HCT116 (cell line): ENCODE results near the gene OSTF1. TPM values are rescaled to one million over a fixed set of nuclear protein-coding genes. Genes with fewer than 3 reads are reported as not detected.

Source experiments
- ATAC-seq: fragments of 200-7000 bp; cut with Tn5 transposase; 2 replicates; pipeline ENCODE4 v1.9.1; 2020; ENCODE audit warnings: mild to moderate bottlenecking, moderate library complexity
- BruUV-seq: library from RNA; stranded (reverse); fragments of 400-500 nt; replicated peaks from 2 replicates; lab custom pipeline; 2021; lab: Mats Ljungman, UMichigan
- CTCF ChIA-PET: fragments of 300-600 bp; sonication (Branson Sonifier 250); formaldehyde crosslinking; loops from one replicate; lab custom pipeline; 2021; ENCODE audit warnings: antibody characterized with exemption; lab: Charles Lee
- POLR2A ChIA-PET: fragments of 300-600, 350-600 bp; sonication (Branson Sonifier 250); formaldehyde crosslinking; loops from one replicate; lab custom pipeline; 2021; ENCODE audit warnings: antibody characterized with exemption; lab: Charles Lee
- RAD21 ChIA-PET, 2 experiments: fragments of 300-600 bp; sonication (Branson Sonifier 250); formaldehyde crosslinking; loops; one replicate each; lab custom pipeline; 2023; ENCODE audit warnings: low total read pairs in 2 of 2; ENCODE audit not compliant: uncharacterized antibody in 2 of 2, unreplicated experiment in 2 of 2, low non-redundant PET in 1 of 2; lab: Charles Lee
- DNase-seq: peaks from one replicate; pipeline ENCODE4 v3.0.0-alpha.2; 2010; ENCODE audit warnings: low read depth, low spot score
- H2AFZ ChIP-seq: fragments of 200-600 bp; shearing (Covaris generic), sonication (generic); 2 replicates; pipeline ENCODE4 v1.6.1; 2017; ENCODE audit warnings: low read depth, mixed run types, mixed read lengths, antibody characterized with exemption, low read length; ENCODE audit not compliant: poor library complexity, severe bottlenecking
- H3K27ac ChIP-seq: 2 replicates; pipeline ENCODE4 v1.5.1; 2012; ENCODE audit warnings: low read depth, low read length
- H3K27me3 ChIP-seq: fragments of 200-600 bp; sonication (generic); 2 replicates; pipeline ENCODE4 v1.6.1; 2016; ENCODE audit warnings: mixed run types, low read length, mixed read lengths; ENCODE audit not compliant: insufficient read depth
- H3K36me3 ChIP-seq, 2 experiments: fragments of 200-500 bp in 1 of 2; fragments of 200-600 bp in 1 of 2; sonication (Bioruptor generic) in 1 of 2; sonication (generic) in 1 of 2; 2 replicates each; pipeline versions ENCODE4 v1.5.1 to v1.6.1; 2014 to 2016; ENCODE audit warnings: low read length in 2 of 2, inconsistent platforms in 1 of 2, mixed read lengths in 1 of 2, mixed run types in 1 of 2; ENCODE audit not compliant: insufficient read depth in 2 of 2, control insufficient read depth in 1 of 2
- H3K4me1 ChIP-seq, 2 experiments: fragments of 200-600 bp in 1 of 2; sonication (generic) in 1 of 2; 2 replicates each; pipeline versions ENCODE4 v1.5.1 to v1.6.1; 2012 to 2017; ENCODE audit warnings: low read length in 2 of 2, inconsistent platforms in 1 of 2, mild to moderate bottlenecking in 1 of 2, mixed read lengths in 1 of 2, mixed run types in 1 of 2, moderate library complexity in 1 of 2; ENCODE audit not compliant: insufficient read depth in 2 of 2, control insufficient read depth in 1 of 2
- H3K4me2 ChIP-seq: fragments of 200-600 bp; sonication (generic); 2 replicates; pipeline ENCODE4 v1.6.1; 2017; ENCODE audit warnings: mixed run types, low read length, mixed read lengths
- H3K4me3 ChIP-seq, 2 experiments: fragments of 200-600 bp in 1 of 2; sonication (generic) in 1 of 2; replicated peaks in 1 of 2; 2 replicates each; pipeline ENCODE4 v1.5.1; 2011 to 2016; ENCODE audit warnings: low read length in 2 of 2, control low read depth in 1 of 2, low read depth in 1 of 2, mild to moderate bottlenecking in 1 of 2, mixed read lengths in 1 of 2, mixed run types in 1 of 2
- H3K79me2 ChIP-seq: fragments of 200-600 bp; sonication (generic); 2 replicates; pipeline ENCODE4 v1.6.1; 2017; ENCODE audit warnings: mild to moderate bottlenecking, mixed run types, low read length, moderate library complexity, mixed read lengths; ENCODE audit not compliant: insufficient read depth
- H3K9ac ChIP-seq: fragments of 200-600 bp; sonication (generic); 2 replicates; pipeline ENCODE4 v1.6.1; 2016; ENCODE audit warnings: low read length, mixed read lengths
- H3K9me2 ChIP-seq: fragments of 200-600 bp; sonication (generic), shearing (Covaris generic); 2 replicates; pipeline ENCODE4 v1.6.1; 2017; ENCODE audit warnings: mixed run types, mild to moderate bottlenecking, moderate library complexity; ENCODE audit not compliant: insufficient read depth
- H3K9me3 ChIP-seq, 2 experiments: fragments of 200-500 bp in 1 of 2; fragments of 200-600 bp in 1 of 2; sonication (Bioruptor generic) in 1 of 2; sonication (generic) in 1 of 2; 2 replicates each; pipeline ENCODE4 v1.6.1; 2014 to 2017; ENCODE audit warnings: low read length in 2 of 2, mixed read lengths in 2 of 2, inconsistent platforms in 1 of 2, low read depth in 1 of 2, mild to moderate bottlenecking in 1 of 2, mixed run types in 1 of 2, moderate library complexity in 1 of 2; ENCODE audit not compliant: control insufficient read depth in 1 of 2, insufficient read depth in 1 of 2
- H4K20me1 ChIP-seq: fragments of 200-600 bp; sonication (generic), shearing (Covaris generic); 2 replicates; pipeline ENCODE4 v1.6.1; 2017; ENCODE audit warnings: mixed run types, mild to moderate bottlenecking, moderate library complexity; ENCODE audit not compliant: insufficient read depth
- CBX3 ChIP-seq: IDR thresholded peaks from 2 replicates; pipeline ENCODE4 v1.6.1; 2012; ENCODE audit warnings: low read depth
- CTCF ChIP-seq, 3 experiments: fragments of 200-600 bp in 1 of 3; sonication (generic) in 1 of 3; IDR thresholded peaks in 2 of 3; conservative IDR thresholded peaks in 1 of 3; 2 replicates each; pipeline ENCODE4 v1.5.1; 2012 to 2017; ENCODE audit warnings: low read depth in 2 of 3, low read length in 2 of 3, antibody characterized with exemption in 1 of 3, borderline replicate concordance in 1 of 3, control low read depth in 1 of 3, mild to moderate bottlenecking in 1 of 3, mixed read lengths in 1 of 3, mixed run types in 1 of 3, moderate library complexity in 1 of 3; ENCODE audit not compliant: insufficient read depth in 1 of 3
- EGR1 ChIP-seq: IDR thresholded peaks from 2 replicates; pipeline ENCODE4 v1.6.1; 2012; ENCODE audit warnings: low read depth
- ELF1 ChIP-seq: IDR thresholded peaks from 2 replicates; pipeline ENCODE4 v1.6.1; 2012; ENCODE audit warnings: low read depth, borderline replicate concordance
- EZH2 ChIP-seq: fragments of 200-600 bp; sonication (generic); IDR thresholded peaks from 2 replicates; pipeline ENCODE4 v1.6.1; 2017; ENCODE audit warnings: antibody characterized with exemption, mixed run types
- FOSL1 ChIP-seq: IDR thresholded peaks from 2 replicates; pipeline ENCODE4 v1.6.1; 2012; ENCODE audit warnings: low read depth
- JUND ChIP-seq: IDR thresholded peaks from 2 replicates; pipeline ENCODE4 v1.6.1; 2012
- SP1 ChIP-seq: IDR thresholded peaks from 2 replicates; pipeline ENCODE4 v1.6.1; 2012; ENCODE audit warnings: low read depth
- SRF ChIP-seq: IDR thresholded peaks from 2 replicates; pipeline ENCODE4 v1.6.1; 2012; ENCODE audit warnings: low read depth
- TCF7L2 ChIP-seq: IDR thresholded peaks from 2 replicates; pipeline ENCODE4 v1.7.0; 2011; ENCODE audit warnings: borderline replicate concordance, inconsistent platforms; ENCODE audit not compliant: insufficient read depth, insufficient read length; ENCODE audit errors: extremely low read depth
- ZNF274 ChIP-seq: fragments of 200-500 bp; sonication (Bioruptor generic); IDR thresholded peaks from 2 replicates; pipeline ENCODE4 v1.6.1; 2014; ENCODE audit warnings: mild to moderate bottlenecking, low read depth, low read length, inconsistent platforms
- intact Hi-C: fragments of 100-400 bp; cut with micrococcal nuclease; formaldehyde crosslinking; loops from 2 replicates; pipeline ENCODE4 v1.10.0; 2022
- total RNA-seq: library from RNA; stranded (reverse); gene quantifications from one replicate; pipeline ENCODE4 v1.2.1, GENCODE V29; 2021; ENCODE audit not compliant: unreplicated experiment
- TF ChIP-seq, protein P1 (sequence below): IDR thresholded peaks from 2 replicates; pipeline ENCODE4 v1.6.1; 2012
- TF ChIP-seq, protein P2 (sequence below): IDR thresholded peaks from 2 replicates; pipeline ENCODE4 v1.6.1; 2011; ENCODE audit warnings: mild to moderate bottlenecking, low read length, moderate library complexity; ENCODE audit not compliant: insufficient replicate concordance; ENCODE audit errors: extremely low read depth

Gene OSTF1
- total RNA-seq, 1 experiment from 2014 or later = 20.7 TPM

GRCh38 chr9:75047506-75047905 is 40.8 kb upstream of the OSTF1 start:
- Histone ChIP-seq H2AFZ (no peak overlapping the region), H3K9me2 (no peaks in the 10 kb centered on the region), H3K4me2 (no peak overlapping the region), H3K4me1 (no peaks in the 10 kb centered on the region), H3K79me2 (no peaks in the 10 kb centered on the region), H3K9ac (no peak overlapping the region), H3K27me3 (no peaks in the 10 kb centered on the region), H3K9me3 (no peaks in the 10 kb centered on the region), H3K4me3 (no peak overlapping the region), H3K27ac (no peak overlapping the region), H3K36me3 (no peaks in the 10 kb centered on the region), H4K20me1 (no peaks in the 10 kb centered on the region)
- no peak for DNase-seq
- intact Hi-C loops = no loop called here
- BruUV-seq = no TSS peak
- RAD21 ChIA-PET = no interaction called here
- CTCF ChIA-PET = interaction anchor here (1.0 kb wide), 1 partner anchor 274 kb away, joined by 3 read pairs; no protein-coding TSS in a partner anchor
- POLR2A ChIA-PET = interaction anchor here (0.5 to 0.6 kb wide), 2 partner anchors 47 to 763 kb away, joined by 3 to 5 read pairs; no protein-coding TSS in a partner anchor
- no peak for ATAC-seq
- TF ChIP-seq SP1 = no peak

DNA sequence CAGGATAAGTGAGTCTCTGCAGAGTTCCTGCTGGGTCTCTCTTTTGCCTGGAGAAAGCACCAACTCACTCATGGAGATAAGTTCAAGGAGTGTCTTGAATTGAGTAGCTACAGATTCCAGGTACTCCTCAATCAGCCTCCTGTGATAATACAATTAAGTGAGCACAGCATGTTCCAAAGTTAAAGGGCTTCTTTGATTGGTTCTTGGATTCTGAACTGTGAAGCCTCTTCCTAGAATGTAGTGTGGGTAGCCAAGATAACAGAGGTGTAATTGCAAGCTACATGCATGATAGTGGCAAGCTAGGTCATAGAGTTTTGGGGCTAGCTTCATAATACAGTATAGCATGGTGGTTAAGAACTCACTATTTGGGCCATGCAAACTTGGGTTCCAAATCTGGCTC is 37.0 kb upstream of the OSTF1 start:
- Histone ChIP-seq H3K27me3 (no peaks in the 10 kb centered on the region), H3K27ac (no peak overlapping the region), H2AFZ (no peak overlapping the region), H3K79me2 (no peaks in the 10 kb centered on the region), H4K20me1 (no peaks in the 10 kb centered on the region), H3K4me2 (no peak overlapping the region), H3K9me3 (no peaks in the 10 kb centered on the region), H3K4me1 (no peaks in the 10 kb centered on the region), H3K36me3 (no peaks in the 10 kb centered on the region), H3K9ac (no peak overlapping the region), H3K4me3 (no peak overlapping the region), H3K9me2 (no peaks in the 10 kb centered on the region)
- no peak for ATAC-seq
- no peak for DNase-seq
- BruUV-seq = no TSS peak
- POLR2A ChIA-PET = no interaction called here
- CTCF ChIA-PET = no interaction called here
- intact Hi-C loops = no loop called here
- RAD21 ChIA-PET = no interaction called here
- TF ChIP-seq ELF1 (no peak), TCF7L2 (no peak), CTCF (IDR thresholded peaks at IDR 0.05 in 2 of 3, conservative IDR thresholded peaks at IDR 0.05 in 1 of 3; ENCODE audit: borderline replicate concordance in 1 of 3, insufficient read depth in 1 of 3, low read depth in 2 of 3, low read length in 2 of 3) (no peak), FOSL1 (no peak), SP1 (no peak), ZNF274 (no peak), JUND (no peak), EGR1 (no peak), SRF (no peak), CBX3 (no peak), EZH2 (no peak)
- TF ChIP-seq, protein P1, sequence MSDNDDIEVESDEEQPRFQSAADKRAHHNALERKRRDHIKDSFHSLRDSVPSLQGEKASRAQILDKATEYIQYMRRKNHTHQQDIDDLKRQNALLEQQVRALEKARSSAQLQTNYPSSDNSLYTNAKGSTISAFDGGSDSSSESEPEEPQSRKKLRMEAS = no peak
- TF ChIP-seq, protein P2, sequence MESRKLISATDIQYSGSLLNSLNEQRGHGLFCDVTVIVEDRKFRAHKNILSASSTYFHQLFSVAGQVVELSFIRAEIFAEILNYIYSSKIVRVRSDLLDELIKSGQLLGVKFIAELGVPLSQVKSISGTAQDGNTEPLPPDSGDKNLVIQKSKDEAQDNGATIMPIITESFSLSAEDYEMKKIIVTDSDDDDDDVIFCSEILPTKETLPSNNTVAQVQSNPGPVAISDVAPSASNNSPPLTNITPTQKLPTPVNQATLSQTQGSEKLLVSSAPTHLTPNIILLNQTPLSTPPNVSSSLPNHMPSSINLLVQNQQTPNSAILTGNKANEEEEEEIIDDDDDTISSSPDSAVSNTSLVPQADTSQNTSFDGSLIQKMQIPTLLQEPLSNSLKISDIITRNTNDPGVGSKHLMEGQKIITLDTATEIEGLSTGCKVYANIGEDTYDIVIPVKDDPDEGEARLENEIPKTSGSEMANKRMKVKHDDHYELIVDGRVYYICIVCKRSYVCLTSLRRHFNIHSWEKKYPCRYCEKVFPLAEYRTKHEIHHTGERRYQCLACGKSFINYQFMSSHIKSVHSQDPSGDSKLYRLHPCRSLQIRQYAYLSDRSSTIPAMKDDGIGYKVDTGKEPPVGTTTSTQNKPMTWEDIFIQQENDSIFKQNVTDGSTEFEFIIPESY = no peak
